Psoas muscle (tissue), 8 donors: ENCODE measurements around the gene TMEM131L. TPM values are rescaled to one million over a fixed set of nuclear protein-coding genes. Genes with fewer than 3 reads are reported as not detected.

ENCODE experiments used
- ATAC-seq, 4 donors: fragments of 200-7000 bp; cut with Tn5 transposase; one replicate each; pipeline ENCODE4 v1.9.1; 2020; ENCODE audit warnings: moderate library complexity in 3 of 4, mild to moderate bottlenecking in 2 of 4
- DNase-seq, 2 donors: peaks; one replicate each; pipeline ENCODE4 v3.0.0-alpha.2; 2020
- H3K27ac ChIP-seq: fragments of 200-600 bp; one replicate; pipeline ENCODE4 v1.8.0; 2022
- H3K27me3 ChIP-seq, 3 donors: fragments of 200-600 bp in 1 of 3; one replicate each; pipeline versions ENCODE4 v1.6.1 to v1.8.0; 2013 to 2022; ENCODE audit warnings: low read length in 2 of 3, mild to moderate bottlenecking in 2 of 3, moderate library complexity in 1 of 3; ENCODE audit not compliant: insufficient read depth in 3 of 3
- H3K36me3 ChIP-seq, 2 donors: fragments of 200-600 bp in 1 of 2; one replicate each; pipeline versions ENCODE4 v1.6.1 to v1.8.0; 2013 to 2022; ENCODE audit warnings: low read depth in 1 of 2, mild to moderate bottlenecking in 1 of 2, moderate library complexity in 1 of 2; ENCODE audit not compliant: insufficient read depth in 1 of 2
- H3K4me1 ChIP-seq: fragments of 200-600 bp; one replicate; pipeline ENCODE4 v1.8.0; 2022
- H3K4me3 ChIP-seq: fragments of 200-600 bp; one replicate; pipeline ENCODE4 v1.8.0; 2022; ENCODE audit warnings: mild to moderate bottlenecking
- H3K9me3 ChIP-seq: fragments of 200-600 bp; one replicate; pipeline ENCODE4 v1.8.0; 2022
- CTCF ChIP-seq: fragments of 200-600 bp; IDR thresholded peaks from one replicate; pipeline ENCODE4 v1.8.0; 2022; ENCODE audit warnings: antibody characterized with exemption
- WGBS, 3 donors: extraction: QIAGEN DNeasy Blood & Tissue Kit; methylation state at CpG; one replicate each; pipeline versions ENCODE4 v1.1.6 to v1.1.7; 2013; 5-methylcytosine and 5-hydroxymethylcytosine counted together
- intact Hi-C, 2 donors: fragments of 100-400 bp; cut with DNase I; formaldehyde crosslinking; loops; one replicate each; pipeline versions ENCODE4 v1.11.0 to v1.14.2; 2022
- polyA plus RNA-seq, 3 donors: library from polyadenylated mRNA; stranded (reverse); fragments of 200-250 nt; gene quantifications; one replicate each; pipeline ENCODE4 v1.2.3, GENCODE V29; 2013
- total RNA-seq, 4 donors: library from RNA; stranded (reverse); fragmentation: NEBNext Ultra II Directional in 2 of 4; extraction: Animal tissue kit (Norgen Biotek cat#: 25700) in 2 of 4; gene quantifications; one replicate each; pipeline versions ENCODE4 v1.2.1 to v1.2.4, GENCODE V29; 2021 to 2023
- donor health status: healthy with polysubstance abuse.
- donor health status: DM: no; HTN: no; CAD: no; lungs with moderate emphysema.
- donor health status: Bipolar disorder and iron deficiency.
- donor health status: healthy.
- donor health status: DM: yes; HTN: yes; CAD: no.
- donor health status: DM: no; HTN: no; CAD: no.
- donor health status: DM: no; HTN: no; CAD: no.
- donor health status: DM: yes; HTN: yes; CAD: no.

The TMEM131L gene
- total and polyA plus RNA-seq, 7 donors = 2.1 to 21.2 (median 6.9) TPM

GRCh38 chr4:153490985-153491483 lies 24.9 kb downstream of the TMEM131L start:
- H3K4me1 ChIP-seq = peaks cover 82% of the 10 kb centered on the region
- H3K36me3 ChIP-seq = no peaks in the 10 kb centered on the region
- no peak for ATAC-seq
- TF ChIP-seq CTCF = no peak
- intact Hi-C loops = no loop called here
- no peak overlapping the region for H3K4me3 ChIP-seq
- H3K9me3 ChIP-seq = no peaks in the 10 kb centered on the region
- H3K27ac ChIP-seq = peak overlapping the region; percentile 87
- WGBS, 3 donors = 51 to 77% (median 59%) methylated on average over 8 of the region's 8 CpGs
- DNase-seq = no peak
- H3K27me3 ChIP-seq = no peaks in the 10 kb centered on the region

- no peaks in the 10 kb centered on the region for H3K36me3 ChIP-seq
- ATAC-seq = no peak
- H3K27me3 ChIP-seq = no peaks in the 10 kb centered on the region
- peak overlapping the region; percentile 50 for H3K27ac ChIP-seq
- H3K4me3 ChIP-seq = no peak overlapping the region
- no peaks in the 10 kb centered on the region for H3K9me3 ChIP-seq
- intact Hi-C loops = no loop called here
- no peak for TF ChIP-seq CTCF
- no peak for DNase-seq
- WGBS, 3 donors = 76 to 88% (median 83%) methylated on average over 10 of the region's 10 CpGs
- peaks cover 77% of the 10 kb centered on the region for H3K4me1 ChIP-seq
Measured at GRCh38 chr4:153494562-153494961, 28.4 kb downstream of the TMEM131L start.

GRCh38 chr4:153495480-153496193 lies 29.5 kb downstream of the TMEM131L start:
- TF ChIP-seq CTCF = no peak
- 45 to 57% (median 55%) methylated on average over 9 of the region's 9 CpGs for WGBS, 3 donors
- no peak for ATAC-seq

GRCh38 chr4:153497091-153497531 lies 31.0 kb downstream of the TMEM131L start:
- H3K4me3 ChIP-seq = no peak overlapping the region
- no peaks in the 10 kb centered on the region for H3K27me3 ChIP-seq
- no peaks in the 10 kb centered on the region for H3K36me3 ChIP-seq
- 51 to 64% (median 54%) methylated on average over 4 of the region's 4 CpGs for WGBS, 3 donors
- no peak for DNase-seq
- no peak for TF ChIP-seq CTCF
- intact Hi-C loops = no loop called here
- peaks cover 63% of the 10 kb centered on the region for H3K4me1 ChIP-seq
- no peaks in the 10 kb centered on the region for H3K9me3 ChIP-seq
- H3K27ac ChIP-seq = peak overlapping the region; percentile 70
- peak; percentile 17 to 37 (median 27) for ATAC-seq

More at GRCh38 chr4:153495480-153496193, 29.5 kb downstream of the TMEM131L start:
- no peaks in the 10 kb centered on the region for H3K27me3 ChIP-seq
- no peaks in the 10 kb centered on the region for H3K36me3 ChIP-seq
- H3K9me3 ChIP-seq = no peaks in the 10 kb centered on the region
- H3K4me3 ChIP-seq = no peak overlapping the region
- DNase-seq = no peak
- intact Hi-C loops = no loop called here
- H3K27ac ChIP-seq = peak overlapping the region; percentile 50
- peaks cover 66% of the 10 kb centered on the region for H3K4me1 ChIP-seq
